SK-N-MC (cell line): ENCODE measurements around the gene TRPV2.
"Not testable (repeated sequence)": the region's sequence is repeated elsewhere in the genome, so short reads cannot be mapped to it uniquely, and the experiment has no call there.

ENCODE experiments used
- DNase-seq: peaks from one replicate; pipeline ENCODE4 v3.0.0-alpha.2; 2011; ENCODE audit warnings: low read depth, low spot score
- H3K27ac ChIP-seq: fragments of 200-600 bp; sonication (generic); 2 replicates; pipeline ENCODE4 v1.5.1; 2016; ENCODE audit warnings: mixed run types
- H3K36me3 ChIP-seq: fragments of 200-600 bp; sonication (generic); 2 replicates; pipeline ENCODE4 v1.6.1; 2017; ENCODE audit warnings: antibody characterized with exemption, low read length, mixed read lengths; ENCODE audit not compliant: insufficient read depth
- H3K4me3 ChIP-seq: fragments of 200-600 bp; sonication (generic); 2 replicates; pipeline ENCODE4 v1.5.1; 2016
- H3K9ac ChIP-seq: fragments of 200-600 bp; sonication (generic); 2 replicates; pipeline ENCODE4 v1.8.0; 2017; ENCODE audit warnings: mixed run types, mixed read lengths; ENCODE audit not compliant: insufficient read length
- H3K9me3 ChIP-seq: fragments of 200-600 bp; sonication (generic); 2 replicates; pipeline ENCODE4 v1.6.1; 2017; ENCODE audit warnings: low read depth, mild to moderate bottlenecking, antibody characterized with exemption, low read length, moderate library complexity, mixed read lengths
- EZH2 ChIP-seq: fragments of 200-600 bp; sonication (generic); IDR thresholded peaks from one replicate; pipeline ENCODE4 v1.6.1; 2017; ENCODE audit warnings: antibody characterized with exemption
- FOXP2 ChIP-seq: optimal IDR thresholded peaks from 2 replicates; pipeline ENCODE3; 2011; ENCODE audit warnings: mild to moderate bottlenecking, moderate library complexity; ENCODE audit not compliant: insufficient read depth; ENCODE audit errors: extremely low read length, control extremely low read depth
- POLR2AphosphoS5 ChIP-seq: IDR thresholded peaks from 2 replicates; pipeline ENCODE4 v1.6.1; 2012; ENCODE audit warnings: mild to moderate bottlenecking, low read depth, low read length, borderline replicate concordance

Gene TRPV2

GRCh38 chr17:16398270-16399267 lies 16.8 kb upstream of the TRPV2 start:
- Histone ChIP-seq H3K9me3 (no peaks in the 10 kb centered on the region), H3K4me3 (no peak overlapping the region), H3K9ac (no peak overlapping the region), H3K36me3 (no peaks in the 10 kb centered on the region), H3K27ac (no peak overlapping the region)
- TF ChIP-seq POLR2AphosphoS5 (no peak), EZH2 (no peak), FOXP2 (no peak)
- DNase-seq: no peak

- H3K27ac ChIP-seq, H3K9me3 ChIP-seq, H3K4me3 ChIP-seq, H3K36me3 ChIP-seq, H3K9ac ChIP-seq, DNase-seq: not testable (repeated sequence)
These were observed 11.5 kb upstream of the TRPV2 start for GRCh38 chr17:16403847-16404246.

GRCh38 chr17:16406742-16407674 lies 8.4 kb upstream of the TRPV2 start:
- no peak for DNase-seq
- Histone ChIP-seq H3K27ac (no peak overlapping the region), H3K9ac (no peak overlapping the region), H3K36me3 (no peaks in the 10 kb centered on the region), H3K9me3 (no peaks in the 10 kb centered on the region), H3K4me3 (peak overlapping the region; percentile 33)
- TF ChIP-seq EZH2 (no peak), FOXP2 (no peak), POLR2AphosphoS5 (no peak)

GRCh38 chr17:16407911-16408588 lies 7.3 kb upstream of the TRPV2 start:
- no peak for DNase-seq
- TF ChIP-seq EZH2 (no peak), POLR2AphosphoS5 (no peak), FOXP2 (no peak)
- Histone ChIP-seq H3K4me3 (no peak overlapping the region), H3K9ac (no peak overlapping the region), H3K9me3 (no peaks in the 10 kb centered on the region), H3K36me3 (no peaks in the 10 kb centered on the region), H3K27ac (no peak overlapping the region)

- no peaks in the 10 kb centered on the region for H3K36me3 ChIP-seq
- H3K4me3 ChIP-seq: no peak overlapping the region
- no peak overlapping the region for H3K9ac ChIP-seq
- H3K9me3 ChIP-seq: no peaks in the 10 kb centered on the region
- no peak for DNase-seq
- TF ChIP-seq EZH2 (no peak), POLR2AphosphoS5 (no peak), FOXP2 (no peak)
- no peak overlapping the region for H3K27ac ChIP-seq
These were observed 2.0 kb downstream of the TRPV2 start for GRCh38 chr17:16417399-16417798.

- H3K36me3 ChIP-seq: no peaks in the 10 kb centered on the region
- no peak overlapping the region for H3K27ac ChIP-seq
- H3K9ac ChIP-seq: no peak overlapping the region
- TF ChIP-seq POLR2AphosphoS5 (no peak), FOXP2 (no peak)
- H3K4me3 ChIP-seq: no peak overlapping the region
- no peaks in the 10 kb centered on the region for H3K9me3 ChIP-seq
- no peak for DNase-seq
These were observed 2.7 kb downstream of the TRPV2 start for GRCh38 chr17:16417896-16418684.

GRCh38 chr17:16418685-16419068 lies 3.3 kb downstream of the TRPV2 start:
- no peaks in the 10 kb centered on the region for H3K9me3 ChIP-seq
- TF ChIP-seq FOXP2 (no peak), EZH2 (no peak), POLR2AphosphoS5 (no peak)
- no peak for DNase-seq
- H3K27ac ChIP-seq: no peak overlapping the region
- no peak overlapping the region for H3K4me3 ChIP-seq
- H3K36me3 ChIP-seq: no peaks in the 10 kb centered on the region
- H3K9ac ChIP-seq: no peak overlapping the region
